RWPE1 (cell line): ENCODE data around the gene HMGN4.
A peak's percentile ranks its signal among the peaks of the same experiment; 100 is the strongest.

Experiments used
- CTCF ChIA-PET: fragments of 350-600 bp; sonication (Branson Sonifier 250); formaldehyde crosslinking; extraction: SDS; loops from one replicate; lab custom pipeline; 2021; lab: Yijun Ruan, JAX
- POLR2A ChIA-PET: fragments of 400-600 bp; formaldehyde crosslinking; extraction: SDS; loops from one replicate; lab custom pipeline; 2020; ENCODE audit warnings: antibody characterized with exemption; ENCODE audit not compliant: low non-redundant PET; lab: Yijun Ruan, JAX
- DNase-seq: peaks from one replicate; pipeline ENCODE4 v3.0.0; 2012; ENCODE audit warnings: low spot score
- H3K27ac ChIP-seq: fragments of 450-650 bp; 2 replicates; pipeline ENCODE4 v1.5.1; 2017
- CTCF ChIP-seq: fragments of 450-650 bp; conservative IDR thresholded peaks from 2 replicates; pipeline ENCODE4 v1.5.1; 2017; ENCODE audit warnings: low read depth, mild to moderate bottlenecking

The HMGN4 gene

GRCh38 chr6:26537160-26537845 lies 863 bp upstream of the HMGN4 start:
- no peak for TF ChIP-seq CTCF
- ChIA-PET POLR2A (no interaction called here), CTCF (interaction anchor here (0.5 to 0.8 kb wide), 3 partner anchors 16 to 479 kb away, joined by 3 to 7 read pairs (median 4); no protein-coding TSS in a partner anchor)
- peak overlapping the region; percentile 96 for H3K27ac ChIP-seq
- DNase-seq, result peak; percentile 82

GRCh38 chr6:26538572-26538902 lies 371 bp downstream of the HMGN4 start:
- no peak for TF ChIP-seq CTCF
- DNase-seq, result peak; percentile 41
- peak overlapping the region; percentile 96 for H3K27ac ChIP-seq
- ChIA-PET CTCF (interaction anchor here (0.8 to 1.0 kb wide), 2 partner anchors 27 to 197 kb away, joined by 4 read pairs; no protein-coding TSS in a partner anchor), POLR2A (no interaction called here)

- ChIA-PET POLR2A (no interaction called here), CTCF (interaction anchor here (0.8 kb wide), 1 partner anchor 198 kb away, joined by 4 read pairs; no protein-coding TSS in a partner anchor)
- H3K27ac ChIP-seq, result peak overlapping the region; percentile 96
- peak; percentile 12 for DNase-seq
- TF ChIP-seq CTCF, result no peak
Observed at GRCh38 chr6:26539071-26539615, 977 bp downstream of the HMGN4 start.

GRCh38 chr6:26541579-26541978 lies 3.4 kb downstream of the HMGN4 start:
- TF ChIP-seq CTCF, result no peak
- POLR2A ChIA-PET, result no interaction called here
- no peak overlapping the region for H3K27ac ChIP-seq
- CTCF ChIA-PET, result interaction anchor here (1.0 kb wide), 1 partner anchor 200 kb away, joined by 3 read pairs; no protein-coding TSS in a partner anchor
- DNase-seq, result no peak

- TF ChIP-seq CTCF, result peak; percentile 42
- ChIA-PET POLR2A (no interaction called here), CTCF (interaction anchor here (0.5 to 0.7 kb wide), 2 partner anchors 25 to 59 kb away, joined by 3 to 7 read pairs; no protein-coding TSS in a partner anchor)
- DNase-seq, result peak; percentile 19
- H3K27ac ChIP-seq, result no peak overlapping the region
Observed at GRCh38 chr6:26543953-26544352, 5.8 kb downstream of the HMGN4 start.

GRCh38 chr6:26544473-26544872 lies 6.3 kb downstream of the HMGN4 start:
- no peak overlapping the region for H3K27ac ChIP-seq
- ChIA-PET POLR2A (no interaction called here), CTCF (no interaction called here)
- no peak for DNase-seq
- TF ChIP-seq CTCF, result no peak
